ENCODE data around the gene USO1. TPM values are rescaled to one million over a fixed set of nuclear protein-coding genes. Genes with fewer than 3 reads are reported as not detected.

Gene USO1
- total and polyA plus RNA-seq, 2 of the 8 experiments (the other 6 are each of a cell fraction or from before 2014, with no cell fraction given): 57.3 to 198 TPM

DNA sequence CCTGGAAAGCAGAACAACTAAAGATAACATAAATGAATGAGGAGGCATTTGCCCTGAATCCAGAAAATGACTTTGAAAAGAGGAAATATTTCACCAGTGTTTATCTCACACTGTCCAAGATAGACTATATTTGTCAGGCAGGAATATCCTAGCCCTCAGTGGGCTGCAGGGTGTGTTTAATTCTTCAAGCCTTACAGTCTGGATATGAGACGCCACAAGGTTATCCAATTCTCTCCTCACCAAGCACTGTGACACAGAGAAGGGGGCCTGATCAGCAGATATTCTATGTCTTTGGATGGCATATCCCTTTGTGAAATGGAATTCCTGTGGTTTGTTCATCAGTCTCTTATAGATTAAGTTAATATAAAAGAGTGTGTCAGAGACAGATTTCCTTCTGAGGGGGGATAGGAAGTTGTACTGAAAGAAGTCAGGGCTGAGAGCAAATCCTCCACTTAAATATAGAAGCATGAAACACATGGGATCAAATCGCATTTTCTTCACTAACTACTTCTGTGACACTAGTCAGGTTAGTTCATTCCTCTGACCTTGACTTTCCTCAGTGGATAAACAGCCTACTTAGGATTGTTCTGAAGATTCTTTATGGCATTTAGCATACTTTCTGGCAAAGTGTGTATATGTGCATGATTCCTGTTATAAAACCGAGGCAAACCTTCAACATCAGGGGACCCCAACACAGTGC, 44.4 kb upstream of the USO1 start:
- peaks cover 4 to 53% of the 10 kb centered on the region in 2 experiments; a peak in 3 of 4 replicates for H3K79me2 ChIP-seq (ENCODE audit: control insufficient read depth in 1 of 2, insufficient read depth in 2 of 2, low read length in 2 of 2)
- H2BK120ac ChIP-seq (replicated peaks; ENCODE audit: low read depth, low read length): no peak overlapping the region
- TF ChIP-seq JUN (IDR thresholded peaks at IDR 0.05; ENCODE audit: low read depth, low read length): no peak
- TF ChIP-seq CHD1 (IDR thresholded peaks at IDR 0.05; ENCODE audit: low read depth, low read length): no peak
- no peak for TF ChIP-seq PHF8 (conservative IDR thresholded peaks at IDR 0.05; ENCODE audit: low read depth, low read length)
- no peak for TF ChIP-seq TAF7 (optimal IDR thresholded peaks at IDR 0.05; ENCODE audit: borderline replicate concordance, low read depth, low read length)
- TF ChIP-seq, protein P1, sequence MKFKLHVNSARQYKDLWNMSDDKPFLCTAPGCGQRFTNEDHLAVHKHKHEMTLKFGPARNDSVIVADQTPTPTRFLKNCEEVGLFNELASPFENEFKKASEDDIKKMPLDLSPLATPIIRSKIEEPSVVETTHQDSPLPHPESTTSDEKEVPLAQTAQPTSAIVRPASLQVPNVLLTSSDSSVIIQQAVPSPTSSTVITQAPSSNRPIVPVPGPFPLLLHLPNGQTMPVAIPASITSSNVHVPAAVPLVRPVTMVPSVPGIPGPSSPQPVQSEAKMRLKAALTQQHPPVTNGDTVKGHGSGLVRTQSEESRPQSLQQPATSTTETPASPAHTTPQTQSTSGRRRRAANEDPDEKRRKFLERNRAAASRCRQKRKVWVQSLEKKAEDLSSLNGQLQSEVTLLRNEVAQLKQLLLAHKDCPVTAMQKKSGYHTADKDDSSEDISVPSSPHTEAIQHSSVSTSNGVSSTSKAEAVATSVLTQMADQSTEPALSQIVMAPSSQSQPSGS (IDR thresholded peaks at IDR 0.05; ENCODE audit: low read length): no peak
- TF ChIP-seq YY1 (IDR thresholded peaks at IDR 0.05; ENCODE audit: low read depth, low read length): no peak
- TF ChIP-seq RFX5 (IDR thresholded peaks at IDR 0.05; ENCODE audit: borderline replicate concordance, low read depth, low read length): no peak
- TF ChIP-seq SP1 (IDR thresholded peaks at IDR 0.05; ENCODE audit: low read depth, low read length): no peak
- TF ChIP-seq, protein P2, sequence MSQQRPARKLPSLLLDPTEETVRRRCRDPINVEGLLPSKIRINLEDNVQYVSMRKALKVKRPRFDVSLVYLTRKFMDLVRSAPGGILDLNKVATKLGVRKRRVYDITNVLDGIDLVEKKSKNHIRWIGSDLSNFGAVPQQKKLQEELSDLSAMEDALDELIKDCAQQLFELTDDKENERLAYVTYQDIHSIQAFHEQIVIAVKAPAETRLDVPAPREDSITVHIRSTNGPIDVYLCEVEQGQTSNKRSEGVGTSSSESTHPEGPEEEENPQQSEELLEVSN (IDR thresholded peaks at IDR 0.05): no peak
- no peak for TF ChIP-seq RAD21 (IDR thresholded peaks at IDR 0.05 in 1 of 2, conservative IDR thresholded peaks at IDR 0.05 in 1 of 2; ENCODE audit: low read depth in 2 of 2, low read length in 2 of 2)
- no peak overlapping the region for H3K14ac ChIP-seq (ENCODE audit: insufficient read length)
- ChIA-PET CTCF (ENCODE audit: partially characterized antibody) (interaction anchor here (1.5 kb wide), 1 partner anchor 27 kb away, joined by 4 read pairs; no protein-coding TSS in a partner anchor), POLR2A (ENCODE audit: partially characterized antibody) (no interaction called here)
- H3K18ac ChIP-seq (ENCODE audit: extremely low read depth, low read length): no peak overlapping the region
- H4K20me1 ChIP-seq (replicated peaks in 1 of 2; ENCODE audit: control insufficient read depth in 1 of 2, insufficient read depth in 2 of 2, low read length in 2 of 2): peaks cover 0 to 2% of the 10 kb centered on the region in 2 experiments
- no peak overlapping the region for H4K8ac ChIP-seq (ENCODE audit: extremely low read depth, insufficient read depth, low read length)
- no peak overlapping the region for H2BK15ac ChIP-seq (ENCODE audit: low read length)
- WGBS, 2 experiments (ENCODE audit: extremely low coverage in 1 of 2, insufficient coverage in 1 of 2, insufficient read length in 1 of 2, insufficient replicate concordance in 2 of 2, low coverage in 1 of 2, low lambda C conversion rate in 2 of 2, missing lambda C conversion rate in 1 of 2): 87% methylated on average over 3 of the region's 3 CpGs; no CpG with 5 or more reads in 1 of the 2 experiments
- H2BK20ac ChIP-seq (ENCODE audit: low read length): no peak overlapping the region
- DNase-seq (ENCODE audit: low read depth in 1 of 2, low spot score in 2 of 2) (no peak), FAIRE-seq (no peak)
- peaks cover 5% of the 10 kb centered on the region for H3K79me1 ChIP-seq (ENCODE audit: low read depth, low read length)
- peaks cover 0 to 4% (median 2%) of the 10 kb centered on the region in 4 experiments; a peak in 3 of 8 replicates for H3K36me3 ChIP-seq (ENCODE audit: control insufficient read depth in 2 of 4, insufficient read depth in 4 of 4, low read length in 3 of 4)
- H3K23ac ChIP-seq (ENCODE audit: insufficient read length): no peak overlapping the region
- H4K91ac ChIP-seq (replicated peaks; ENCODE audit: insufficient read length, low read length): no peak overlapping the region
- H3K9ac ChIP-seq (replicated peaks in 1 of 4; ENCODE audit: extremely low read depth in 1 of 4, low read depth in 3 of 4, low read length in 3 of 4): no peak overlapping the region
- H4K5ac ChIP-seq (ENCODE audit: insufficient read length, low read depth, low read length): no peak overlapping the region
- no peak overlapping the region for H2AK5ac ChIP-seq (ENCODE audit: low read depth, low read length)
- H3K23me2 ChIP-seq (ENCODE audit: low read depth, low read length): no peaks in the 10 kb centered on the region
- H3K4me1 ChIP-seq (replicated peaks in 1 of 4; ENCODE audit: control insufficient read depth in 3 of 4, insufficient read depth in 4 of 4, low read length in 3 of 4): peaks cover 0 to 4% (median 1%) of the 10 kb centered on the region in 4 experiments; a peak in 2 of 7 replicates
- H2BK5ac ChIP-seq (ENCODE audit: low read depth, low read length): no peak overlapping the region
- H3K27me3 ChIP-seq (replicated peaks in 1 of 4; ENCODE audit: control insufficient read depth in 3 of 4, extremely low read depth in 1 of 4, insufficient read depth in 3 of 4, low read length in 3 of 4): no peaks in the 10 kb centered on the region
- no peak overlapping the region for H2AFZ ChIP-seq (ENCODE audit: low read length)
- H3K27ac ChIP-seq (ENCODE audit: low read depth, low read length): no peak overlapping the region
- no peak overlapping the region for H3K4me2 ChIP-seq (ENCODE audit: insufficient read depth in 1 of 2, low read depth in 2 of 2, low read length in 2 of 2)
- H3K4ac ChIP-seq (replicated peaks; ENCODE audit: insufficient read length, low read depth, low read length): no peak overlapping the region
- H3K56ac ChIP-seq (replicated peaks; ENCODE audit: insufficient read length, low read depth, low read length): no peak overlapping the region
- no peak overlapping the region for H2BK12ac ChIP-seq (ENCODE audit: low read depth, low read length)
- H3K4me3 ChIP-seq (ENCODE audit: extremely low read depth in 1 of 4, insufficient read depth in 2 of 4, low read depth in 3 of 4, low read length in 4 of 4): no peak overlapping the region
- H3K9me3 ChIP-seq (ENCODE audit: insufficient read depth in 2 of 2, low read depth in 1 of 2, low read length in 1 of 2): no peaks in the 10 kb centered on the region
